Right forelimb (tissue), 1 donor: Measurements from ENCODE around the gene DISC1.
"Not testable (repeated sequence)": the region's sequence is repeated elsewhere in the genome, so short reads cannot be mapped to it uniquely, and the experiment has no call there.

Experiments used
- DNase-seq: peaks from one replicate; pipeline ENCODE4 v3.0.0-alpha.2; 2018

The DISC1 gene

DNA sequence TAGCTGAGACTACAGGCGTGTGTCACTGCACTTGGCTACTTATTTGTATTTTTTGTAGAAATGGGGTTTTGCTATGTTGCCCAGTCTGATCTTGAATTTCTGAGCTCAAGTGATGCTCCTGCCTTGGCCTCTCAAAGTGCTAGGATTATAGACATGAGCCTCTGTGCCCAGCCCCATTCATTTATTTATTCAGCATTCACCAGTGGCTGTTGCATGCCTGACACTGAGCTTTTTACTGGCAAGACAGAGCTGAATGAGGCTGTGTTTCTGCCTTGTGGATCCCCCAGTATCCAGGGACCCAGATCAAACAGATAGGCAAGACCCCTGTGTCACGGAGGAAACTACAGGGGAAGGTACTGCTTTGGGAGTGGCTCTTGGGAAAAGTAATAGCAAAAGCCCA, 109.4 kb downstream of the DISC1 start:
- no peak for DNase-seq

DNA sequence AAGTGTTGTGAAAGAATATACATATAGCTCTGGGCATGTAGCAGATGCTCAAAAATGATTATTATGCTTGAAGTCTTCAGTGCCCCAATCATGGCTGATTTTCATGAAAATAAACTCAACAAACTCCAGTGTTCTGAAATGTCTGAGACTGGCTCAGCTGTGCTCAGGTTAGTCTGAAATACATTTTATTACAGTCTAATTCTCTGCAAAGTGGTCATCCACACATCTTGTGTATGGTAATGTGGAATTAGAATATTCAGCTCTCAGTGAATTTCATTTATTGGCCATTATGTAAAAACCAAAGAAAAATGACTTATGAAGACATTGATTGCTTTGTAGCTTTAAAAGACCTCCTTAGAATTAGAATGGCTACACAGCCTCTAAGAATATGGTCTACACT, 109.9 kb downstream of the DISC1 start:
- DNase-seq: no peak

DNA sequence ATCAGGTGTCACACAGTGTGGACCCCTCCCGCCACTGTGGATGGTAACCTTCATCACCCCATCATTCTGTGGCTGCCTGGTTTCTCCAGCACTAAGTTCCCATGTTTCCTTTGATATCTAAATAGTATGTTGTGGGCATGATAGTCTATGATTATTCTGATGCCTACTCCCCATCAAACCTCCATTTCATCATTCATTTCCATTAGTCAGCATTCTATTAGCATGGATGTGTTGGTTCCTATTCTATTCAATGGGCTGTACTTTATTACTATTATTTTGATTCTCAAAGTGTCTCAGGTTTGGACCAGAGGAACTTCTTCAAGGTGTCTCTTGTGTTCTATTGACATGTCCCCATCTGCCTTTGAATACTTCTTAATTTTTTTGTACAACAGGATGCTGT, 112.0 kb downstream of the DISC1 start:
- no peak for DNase-seq

DNA sequence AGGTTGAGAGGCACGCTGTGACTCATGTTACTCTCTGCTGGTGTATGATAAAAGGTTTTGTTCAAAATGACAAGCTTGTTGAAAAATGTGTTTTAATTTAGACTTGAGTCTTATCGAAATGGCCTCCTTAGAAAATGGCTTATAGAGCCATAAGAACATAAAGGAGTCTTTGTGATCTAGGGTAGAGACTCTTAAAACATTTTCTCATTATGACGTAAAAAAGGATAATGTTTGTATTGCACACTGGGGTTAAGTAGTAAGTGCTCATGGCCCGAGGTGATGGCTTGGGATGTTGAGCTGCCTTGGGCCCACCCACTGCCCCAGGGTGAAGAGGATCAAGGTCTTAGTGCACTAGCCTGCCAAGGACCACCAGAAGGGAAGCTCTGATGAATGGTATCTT, 117.4 kb downstream of the DISC1 start:
- DNase-seq: no peak

DNA sequence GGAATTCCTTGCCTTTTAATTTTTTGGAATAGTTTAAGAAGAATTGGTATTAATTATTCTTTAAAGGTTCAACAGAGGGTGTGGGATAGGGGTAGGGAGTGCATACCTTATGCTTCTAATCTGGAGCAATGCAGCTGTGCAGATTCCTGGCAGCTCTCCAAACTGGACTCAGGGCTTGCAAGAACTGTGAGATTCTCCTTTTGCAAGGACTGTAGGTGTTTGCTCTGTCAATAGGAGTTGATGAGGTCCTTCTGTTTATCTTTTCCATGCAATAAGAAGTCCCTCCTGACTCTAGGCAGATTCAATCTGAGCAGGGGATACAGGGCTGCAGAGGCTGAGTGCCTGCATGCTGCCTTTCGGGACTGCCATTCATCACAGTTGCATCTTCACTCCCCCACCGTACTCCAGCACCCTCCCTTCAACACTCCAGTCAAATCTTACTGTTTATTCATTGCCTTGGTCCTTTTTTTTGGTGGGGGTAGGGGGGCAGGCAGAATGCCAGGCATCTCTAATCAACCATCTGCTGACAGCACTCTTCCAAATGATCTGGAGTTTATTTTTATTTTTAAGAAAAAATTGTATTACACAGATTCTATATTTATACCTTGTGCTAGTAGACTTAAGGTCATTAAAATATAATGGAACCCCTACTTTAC, 122.3 kb downstream of the DISC1 start:
- no peak for DNase-seq

DNA sequence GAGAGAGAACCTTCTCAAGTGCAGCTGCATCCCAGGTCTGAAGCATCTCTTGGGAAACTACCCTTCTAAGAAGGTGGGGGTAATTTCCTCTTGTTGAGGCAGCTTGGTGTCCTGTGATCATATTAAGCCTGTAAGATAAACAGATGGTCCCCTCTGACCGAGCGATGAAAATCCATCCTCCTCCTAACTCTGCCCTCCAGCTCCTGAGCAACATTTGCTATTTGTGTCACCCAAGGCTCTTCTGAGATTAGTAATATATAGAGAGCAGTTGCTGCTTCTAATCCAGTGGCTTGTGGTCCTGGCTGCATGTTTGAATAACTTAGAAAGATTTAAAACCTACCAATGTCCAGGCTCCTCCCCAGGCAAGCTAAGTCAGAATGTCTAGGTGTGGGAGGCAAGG, 123.7 kb downstream of the DISC1 start:
- DNase-seq: no peak

DNA sequence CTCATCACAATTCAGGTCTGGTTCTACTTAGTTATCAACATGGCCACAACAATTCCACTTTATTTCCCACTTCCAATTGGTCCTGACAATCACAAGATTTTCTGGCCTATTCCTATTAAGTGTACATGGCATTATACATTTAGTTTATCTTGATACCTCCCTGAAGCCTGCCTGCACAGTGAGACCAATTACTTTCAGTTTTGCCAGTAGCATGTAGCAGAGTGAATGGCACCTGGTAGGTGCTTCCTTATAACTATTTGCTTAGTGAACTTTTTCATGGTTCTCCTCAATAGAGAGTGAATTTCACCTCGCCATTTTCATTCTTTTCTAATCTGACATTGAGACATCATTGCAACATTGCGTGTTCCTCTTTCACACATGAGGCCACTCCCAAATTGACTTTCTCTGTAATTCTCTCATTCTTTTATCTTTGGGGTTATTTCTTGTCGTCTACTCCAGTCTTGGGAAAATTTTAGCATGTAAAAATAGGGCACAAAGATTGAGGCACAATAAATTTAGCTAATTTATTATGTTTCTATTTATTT, 124.3 kb downstream of the DISC1 start:
- DNase-seq: no peak

DNA sequence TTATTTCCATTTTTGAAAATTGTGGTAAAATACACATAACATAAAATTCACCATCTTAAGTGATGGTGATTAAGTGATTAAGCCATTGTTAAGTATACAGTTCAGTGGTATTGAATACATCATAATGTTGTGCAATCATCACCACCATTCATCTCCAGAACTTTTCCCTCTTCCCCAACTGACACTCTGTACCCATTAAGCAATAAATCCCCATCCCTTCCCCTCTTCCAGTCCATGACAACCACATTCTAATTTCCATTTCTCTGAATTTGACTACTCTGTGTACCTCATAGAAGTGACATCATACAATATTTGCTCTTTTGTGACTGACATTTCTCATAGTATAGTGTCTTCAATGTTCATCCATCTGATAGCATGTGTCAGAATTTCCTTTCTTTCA, 124.8 kb downstream of the DISC1 start:
- DNase-seq: no peak

DNA sequence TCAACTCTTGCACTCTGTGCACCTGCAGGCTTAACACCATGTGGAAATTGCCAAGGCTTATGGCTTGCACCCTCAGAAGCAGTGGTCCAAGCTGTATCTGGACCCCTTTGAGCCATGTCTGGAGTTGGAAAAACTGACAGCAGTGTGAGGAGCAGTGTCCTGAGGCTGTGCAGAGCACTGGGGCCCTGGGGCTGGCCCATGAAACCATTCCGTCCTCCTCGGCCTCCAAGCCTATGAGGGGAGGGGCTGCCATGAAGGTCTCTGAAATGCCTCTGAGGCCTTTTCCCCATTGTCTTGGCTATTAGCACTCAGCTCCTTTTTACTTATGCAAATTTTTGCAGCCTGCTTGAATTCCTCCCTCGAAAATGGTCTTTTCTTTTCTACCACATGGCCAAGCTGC, 126.7 kb downstream of the DISC1 start:
- no peak for DNase-seq

DNA sequence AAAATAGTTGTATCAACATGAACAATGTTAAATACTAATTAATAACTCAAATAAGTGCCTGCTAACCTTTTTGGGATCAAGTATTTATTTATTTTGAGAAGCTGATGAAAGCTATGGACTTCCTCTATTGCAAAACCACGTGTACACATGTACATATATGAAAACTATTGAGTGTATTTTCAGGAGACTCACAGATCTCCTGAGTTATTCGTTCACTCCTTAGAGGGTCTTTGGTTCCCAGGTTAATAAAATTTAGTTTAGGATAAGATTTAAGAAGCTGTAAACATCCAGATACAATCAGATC, 130.5 kb downstream of the DISC1 start:
- DNase-seq: no peak

DNA sequence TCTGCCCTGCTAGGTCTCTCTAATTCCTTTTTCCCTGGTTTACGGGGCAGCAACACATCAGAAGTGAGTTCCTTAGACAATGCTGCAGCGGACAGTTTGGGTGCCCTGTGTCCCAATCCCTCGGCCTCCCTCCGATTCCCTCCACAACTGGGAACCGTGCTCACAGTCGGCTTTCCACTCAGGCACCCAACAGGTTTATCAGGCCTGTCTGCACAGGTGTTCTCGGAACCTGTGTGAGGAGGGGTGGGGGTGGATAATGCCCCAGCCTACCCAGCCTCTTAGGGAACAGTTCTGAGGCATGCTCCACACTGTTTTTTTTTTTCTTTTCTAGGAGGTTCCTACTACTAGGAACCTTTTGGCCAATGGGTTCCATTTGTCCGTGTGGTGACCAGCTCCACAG, 131.2 kb downstream of the DISC1 start:
- DNase-seq: no peak

DNA sequence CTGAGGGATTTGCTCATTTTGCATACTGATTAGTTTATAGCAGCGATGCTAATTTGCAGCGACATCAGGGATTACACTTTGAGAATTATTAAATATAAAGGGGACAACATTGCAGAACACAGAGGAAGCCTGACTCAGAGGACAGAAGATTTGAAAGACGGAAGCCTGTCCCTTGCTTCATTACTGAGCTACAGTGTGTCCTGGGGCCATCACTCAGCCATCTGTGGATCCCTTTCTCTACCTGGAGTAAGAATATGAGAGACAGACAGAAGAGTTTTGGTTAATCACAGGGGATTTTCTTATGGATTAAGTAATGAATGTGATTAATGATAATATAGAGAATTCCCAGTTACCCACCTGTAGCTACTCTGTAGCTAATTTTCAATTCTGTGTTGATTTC, 134.7 kb downstream of the DISC1 start:
- DNase-seq: no peak

DNA sequence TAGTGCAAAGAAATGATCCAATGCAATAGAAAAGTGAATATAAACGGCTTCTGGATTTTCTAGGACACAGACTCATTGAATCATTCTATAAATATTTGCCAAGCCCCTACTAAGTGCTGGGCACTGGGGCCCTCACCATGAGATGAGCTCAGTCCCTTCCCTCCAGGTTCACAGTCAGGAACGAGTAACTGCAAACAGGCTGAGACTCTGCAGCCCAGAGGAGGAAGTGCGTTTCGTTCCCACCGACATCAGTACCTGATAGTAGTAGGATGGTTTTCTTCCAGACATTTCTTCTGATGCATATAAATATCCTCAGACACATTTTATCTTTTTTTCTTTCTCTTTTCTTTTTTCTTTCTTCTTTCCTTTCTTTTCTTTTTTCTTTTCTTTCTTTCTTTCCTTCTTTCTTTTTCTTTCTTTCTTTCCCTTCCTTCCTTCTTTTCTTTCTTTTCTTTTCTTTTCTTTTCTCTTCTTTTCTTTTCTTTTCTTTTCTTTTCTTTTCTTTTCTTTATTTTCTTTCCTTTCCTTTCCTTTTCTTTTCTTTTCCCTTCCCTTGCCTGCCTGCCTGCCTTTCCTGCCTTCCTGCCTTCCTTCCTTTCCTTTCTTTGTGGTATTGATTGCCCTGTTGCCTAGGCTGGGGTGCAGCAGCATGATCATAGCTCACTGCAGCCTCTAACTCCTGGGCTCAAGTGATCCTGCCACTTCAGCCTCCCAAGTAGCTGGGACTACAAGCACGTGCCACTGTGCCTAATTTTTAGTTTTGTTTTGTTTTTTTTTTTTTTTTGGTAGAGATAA, 135.4 kb downstream of the DISC1 start:
- DNase-seq: no peak

DNA sequence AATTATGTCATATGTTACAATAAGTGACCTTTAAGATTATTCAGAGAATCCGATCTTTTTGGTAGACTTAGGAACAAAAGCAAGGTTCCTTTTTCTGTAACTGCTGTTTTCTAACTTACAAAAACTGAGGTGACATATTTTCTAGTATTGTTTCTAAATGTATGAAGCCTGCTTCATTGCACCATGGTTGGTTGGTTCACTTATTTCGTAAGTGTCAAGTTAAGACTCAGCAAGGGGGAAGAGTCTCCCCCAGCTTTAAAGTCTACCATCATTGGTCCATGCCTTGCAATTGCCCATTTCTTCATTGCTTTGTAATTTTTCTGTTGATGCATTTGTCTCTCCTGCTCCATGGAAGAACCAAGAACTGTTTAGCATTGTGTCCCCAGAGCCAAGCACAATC, 136.9 kb downstream of the DISC1 start:
- DNase-seq: no peak

DNA sequence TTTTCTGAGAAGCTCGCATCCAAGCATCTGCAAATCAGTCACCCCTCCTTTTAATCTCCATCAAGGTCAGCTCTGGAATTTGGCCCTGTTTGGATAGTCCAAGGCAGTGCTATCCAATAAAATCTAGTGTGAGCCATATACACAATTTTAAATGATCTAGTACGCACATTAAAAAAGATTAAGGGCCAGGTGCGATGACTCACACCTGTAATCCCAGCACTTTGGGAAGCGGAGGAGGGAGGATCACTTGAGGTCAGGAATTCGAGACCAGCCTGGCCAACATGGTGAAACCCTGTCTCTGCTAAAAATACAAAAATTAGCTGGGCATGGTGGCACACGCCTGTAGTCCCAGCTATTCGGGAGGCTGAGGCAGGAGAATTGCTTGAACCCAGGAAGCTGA, 139.2 kb downstream of the DISC1 start:
- not testable (repeated sequence) for DNase-seq

DNA sequence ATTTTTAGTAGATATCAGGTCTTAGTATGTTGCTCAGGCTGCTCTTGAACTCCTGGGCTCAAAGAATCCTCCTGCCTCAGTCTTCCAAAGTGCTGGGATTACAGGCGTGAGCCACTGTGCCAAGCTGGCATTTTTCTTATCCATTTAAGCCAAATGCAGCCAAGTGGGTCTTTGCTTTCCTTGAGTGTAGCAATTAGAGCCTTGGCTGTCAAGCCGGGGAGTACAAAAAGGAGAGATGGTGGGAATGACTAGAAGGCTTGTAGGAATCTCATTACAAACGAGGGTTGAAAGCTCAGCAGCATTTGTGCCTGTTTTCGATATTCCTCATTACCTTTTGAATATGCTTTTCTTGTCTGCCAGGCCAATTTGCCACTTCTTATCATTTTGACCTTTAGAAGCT, 140.9 kb downstream of the DISC1 start:
- DNase-seq: no peak

DNA sequence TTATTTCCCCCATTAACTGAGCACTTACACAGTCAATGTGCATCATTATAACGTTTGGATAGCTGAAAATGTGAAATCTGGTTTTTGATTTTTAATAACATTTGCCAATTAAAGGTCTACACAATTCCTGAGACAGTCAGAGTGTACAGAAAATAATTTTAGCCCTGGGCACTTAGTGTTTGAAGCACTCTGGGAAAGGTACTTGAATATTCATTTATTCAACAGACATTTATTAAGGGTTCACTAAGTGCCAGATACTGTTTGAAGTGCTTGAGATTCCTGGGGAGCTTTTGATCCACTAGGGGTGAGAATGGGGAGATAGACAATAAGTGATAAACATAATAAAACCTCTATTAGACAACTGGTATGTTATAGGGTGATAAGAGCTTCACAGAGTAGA, 141.8 kb downstream of the DISC1 start:
- DNase-seq: no peak

DNA sequence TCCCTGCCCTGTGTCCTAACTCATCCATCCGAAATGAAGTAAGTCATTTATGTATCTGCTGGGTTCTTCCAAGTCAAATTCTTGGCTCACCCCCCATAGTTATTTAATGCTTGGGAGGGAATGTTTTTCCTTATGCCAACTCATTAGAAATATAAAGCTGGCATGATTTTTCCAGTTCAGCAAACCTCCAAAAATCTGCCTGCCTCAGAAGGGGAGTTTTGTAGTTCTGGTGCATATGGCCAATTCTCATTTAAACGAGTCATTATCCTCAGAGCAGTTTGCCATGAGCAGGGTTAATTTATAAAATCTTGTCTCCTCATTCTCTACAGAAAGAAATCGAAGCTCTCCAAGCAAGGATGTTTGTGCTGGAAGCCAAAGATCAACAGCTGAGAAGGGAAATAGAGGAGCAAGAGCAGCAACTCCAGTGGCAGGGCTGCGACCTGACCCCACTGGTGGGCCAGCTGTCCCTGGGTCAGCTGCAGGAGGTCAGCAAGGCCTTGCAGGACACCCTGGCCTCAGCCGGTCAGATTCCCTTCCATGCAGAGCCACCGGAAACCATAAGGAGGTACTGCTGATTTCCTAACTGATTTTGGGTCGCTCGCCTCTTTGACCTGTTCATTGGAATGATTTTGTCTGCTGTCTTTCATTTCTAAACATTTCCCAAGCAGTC, 144.1 kb downstream of the DISC1 start:
- DNase-seq: no peak

DNA sequence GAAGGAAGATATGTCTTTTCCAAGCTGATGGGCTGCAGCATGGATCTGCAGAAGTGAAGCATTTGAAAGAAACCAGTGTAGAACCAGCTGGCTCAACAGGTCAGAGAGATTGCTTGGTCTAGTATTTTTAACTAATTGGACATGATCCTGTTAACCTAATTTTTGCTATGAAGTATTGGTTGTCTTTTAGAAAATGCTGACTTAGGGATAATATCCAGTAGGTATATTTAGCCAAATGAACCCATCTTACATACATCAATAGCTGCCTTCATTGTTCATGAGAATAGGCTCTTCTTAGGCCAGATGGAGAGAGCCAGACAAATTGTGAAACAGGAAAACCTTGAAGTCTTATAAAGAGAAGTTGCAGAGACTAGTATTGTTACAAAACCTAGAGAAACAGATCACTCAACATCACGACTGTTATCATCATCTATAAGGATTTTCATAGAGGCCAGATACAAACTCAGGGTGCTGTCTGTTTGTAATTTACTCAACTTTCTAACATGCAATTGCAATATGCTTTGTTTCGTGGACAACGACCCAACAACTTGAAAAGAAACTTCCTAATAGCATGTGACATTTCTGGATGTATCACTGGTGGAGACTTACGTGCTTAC, 148.2 kb downstream of the DISC1 start:
- DNase-seq: no peak

DNA sequence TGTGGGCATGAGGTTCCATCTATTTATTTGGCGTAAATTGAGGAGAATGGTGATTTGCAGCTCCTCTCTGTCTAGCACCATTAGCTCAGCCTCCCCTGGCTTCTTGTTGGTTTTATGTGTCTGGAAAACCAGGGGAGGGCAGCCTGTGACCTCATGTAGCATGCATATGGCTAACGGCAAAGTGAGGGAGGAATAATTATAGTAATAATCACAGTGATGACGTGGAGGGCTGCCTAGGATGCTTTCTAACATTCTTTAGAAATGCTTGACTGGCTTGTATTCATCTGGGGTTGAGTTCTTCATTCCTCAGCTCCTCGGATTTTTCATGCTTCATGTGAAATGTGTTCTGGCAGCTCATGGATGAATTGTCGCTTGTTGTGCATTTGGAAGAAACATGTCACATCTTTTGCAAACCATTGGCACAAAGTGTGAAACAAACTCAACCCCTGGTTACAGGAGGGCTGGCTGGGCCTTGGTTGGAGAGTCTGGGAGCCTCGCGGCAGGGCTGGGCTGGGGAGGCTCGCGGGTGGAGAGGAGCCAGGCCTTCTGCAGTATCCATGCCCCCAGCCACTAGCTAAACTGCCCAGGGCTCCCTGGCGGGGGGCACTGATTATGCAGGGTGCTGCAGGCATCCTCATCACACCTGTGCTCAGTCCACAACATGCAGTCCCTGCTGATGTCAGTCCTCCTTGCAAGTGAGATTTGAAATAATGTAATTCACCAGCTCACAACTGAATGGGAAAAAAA, 149.6 kb downstream of the DISC1 start:
- no peak for DNase-seq

DNA sequence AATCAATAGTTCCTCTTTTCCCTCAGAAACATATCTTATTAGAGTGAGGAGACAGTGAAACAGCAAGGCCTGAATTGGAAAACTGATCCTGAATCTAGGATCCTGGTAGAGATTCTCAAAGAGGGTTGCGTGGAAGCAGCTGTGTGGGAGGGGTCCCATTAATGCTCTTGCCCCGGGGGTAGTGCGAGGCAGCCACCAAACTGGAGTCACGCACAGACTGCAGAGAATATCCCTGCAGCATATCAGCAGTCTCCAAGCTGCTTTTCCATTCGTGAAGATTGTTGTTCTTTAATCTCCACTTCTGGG, 150.1 kb downstream of the DISC1 start:
- no peak for DNase-seq

DNA sequence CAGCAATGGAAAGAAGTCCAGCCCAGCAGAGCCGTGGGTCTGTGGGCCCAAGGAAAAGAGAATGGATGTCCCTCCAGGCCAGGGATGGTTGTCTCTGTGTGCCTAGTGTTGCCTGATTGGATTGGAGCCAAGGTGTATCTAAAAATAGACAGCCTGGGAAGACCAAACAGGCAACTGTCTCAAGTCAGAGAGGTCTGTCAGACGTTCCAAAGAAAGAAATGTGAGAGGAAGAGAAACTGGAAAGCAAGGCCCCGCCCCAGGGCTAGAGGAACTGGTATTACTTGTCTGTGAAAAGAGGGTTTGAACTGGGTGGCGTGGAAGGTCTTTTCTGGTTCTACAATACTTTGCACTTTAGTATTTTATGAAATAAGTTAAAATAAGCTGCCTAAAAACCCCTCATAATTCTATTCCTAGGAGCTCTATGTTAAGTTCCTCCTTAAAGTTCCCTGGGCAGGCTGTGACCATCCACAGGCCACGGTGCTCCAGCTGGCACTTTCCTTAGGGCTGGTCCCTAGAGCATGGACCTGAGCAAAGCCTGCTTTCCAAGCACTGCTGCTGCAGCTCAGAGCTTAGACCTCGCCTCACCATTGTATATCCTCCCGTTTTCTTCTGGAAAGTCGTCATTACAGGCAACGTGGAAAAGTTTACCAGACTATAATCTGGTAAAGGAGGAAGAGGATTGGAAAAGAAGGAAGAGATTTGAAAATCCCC, 151.6 kb downstream of the DISC1 start:
- no peak for DNase-seq

DNA sequence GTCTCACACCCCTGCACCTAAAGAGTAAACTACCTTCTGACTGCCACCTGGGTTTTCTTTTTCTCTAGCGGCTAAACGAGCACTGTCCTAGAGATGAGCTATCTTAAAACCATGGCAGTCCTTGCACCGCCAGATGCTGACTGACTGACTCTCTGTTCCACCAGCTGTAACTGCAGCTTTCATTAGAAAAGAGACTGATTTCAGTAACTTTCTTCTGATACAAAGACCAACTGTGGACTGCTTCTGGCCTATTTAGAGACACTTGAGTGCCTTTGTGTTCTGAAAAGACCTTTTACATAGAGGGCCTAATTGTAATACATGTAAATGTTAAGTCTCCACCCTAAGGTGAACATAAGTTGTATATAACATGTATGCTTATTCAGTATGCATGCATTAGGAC, 152.5 kb downstream of the DISC1 start:
- no peak for DNase-seq
